SK-N-SH (cell line): Measurements from ENCODE around the gene ZCCHC10. TPM values are rescaled to one million over a fixed set of nuclear protein-coding genes. Genes with fewer than 3 reads are reported as not detected.

ENCODE experiments used
- ELF1 ChIP-seq: IDR thresholded peaks from 2 replicates; pipeline ENCODE4 v1.4.0; 2012
- EP300 ChIP-seq, 2 experiments: IDR thresholded peaks; 2 replicates each; pipeline versions ENCODE4 v1.4.0 to v1.6.1; 2012; ENCODE audit warnings: borderline replicate concordance in 1 of 2, low read depth in 1 of 2, low read length in 1 of 2
- GABPA ChIP-seq: IDR thresholded peaks from 2 replicates; pipeline ENCODE4 v1.4.0; 2012; ENCODE audit warnings: low read depth, mild to moderate bottlenecking
- GATA2 ChIP-seq: sonication (generic); formaldehyde crosslinking; IDR thresholded peaks from 2 replicates; pipeline ENCODE4 v1.5.0; 2020; ENCODE audit warnings: mild to moderate bottlenecking, missing genetic modification reagents
- NRF1 ChIP-seq: IDR thresholded peaks from 2 replicates; pipeline ENCODE4 v1.6.1; 2012; ENCODE audit warnings: low read depth, mild to moderate bottlenecking, low read length
- POLR2AphosphoS5 ChIP-seq: IDR thresholded peaks from 2 replicates; pipeline ENCODE4 v1.6.1; 2012; ENCODE audit warnings: low read depth, low read length
- RAD21 ChIP-seq: IDR thresholded peaks from 2 replicates; pipeline ENCODE4 v1.6.1; 2012; ENCODE audit warnings: mild to moderate bottlenecking, low read length
- RCOR1 ChIP-seq: fragments of 150-350 bp; IDR thresholded peaks from 2 replicates; pipeline ENCODE4 v1.6.1; 2017; ENCODE audit warnings: antibody characterized with exemption, low read length
- RFX5 ChIP-seq: IDR thresholded peaks from 2 replicates; pipeline ENCODE4 v1.6.1; 2012; ENCODE audit warnings: mild to moderate bottlenecking, improper control_type of control experiment, low read length
- RXRA ChIP-seq: IDR thresholded peaks from 2 replicates; pipeline ENCODE4 v1.4.0; 2012; ENCODE audit warnings: low read depth, mild to moderate bottlenecking, borderline replicate concordance
- SIN3A ChIP-seq: IDR thresholded peaks from 2 replicates; pipeline ENCODE4 v1.6.1; 2012; ENCODE audit warnings: low read depth, mild to moderate bottlenecking, low read length, moderate library complexity, borderline replicate concordance
- SMC3 ChIP-seq: IDR thresholded peaks from 2 replicates; pipeline ENCODE4 v1.6.1; 2012; ENCODE audit warnings: low read depth, low read length, improper control_type of control experiment
- TAF1 ChIP-seq: IDR thresholded peaks from 2 replicates; pipeline ENCODE4 v1.6.1; 2012; ENCODE audit warnings: low read depth, mild to moderate bottlenecking, low read length, moderate library complexity, borderline replicate concordance
- TCF12 ChIP-seq: IDR thresholded peaks from 2 replicates; pipeline ENCODE4 v1.4.0; 2012
- TEAD4 ChIP-seq: IDR thresholded peaks from 2 replicates; pipeline ENCODE4 v1.4.0; 2012; ENCODE audit warnings: mild to moderate bottlenecking, borderline replicate concordance; ENCODE audit not compliant: insufficient read depth
- YY1 ChIP-seq: IDR thresholded peaks from 2 replicates; pipeline ENCODE4 v1.4.0; 2012; ENCODE audit warnings: low read depth, mild to moderate bottlenecking
- polyA plus RNA-seq, 3 experiments: library from polyadenylated mRNA; depleted of rRNA; stranded (reverse); fragments of >200 nt; gene quantifications; 2 replicates each; pipeline ENCODE4 v1.2.3, GENCODE V29; 2012
- TF ChIP-seq, protein P1 (sequence below): IDR thresholded peaks from 2 replicates; pipeline ENCODE4 v1.4.0; 2012; ENCODE audit warnings: low read depth
- TF ChIP-seq, protein P2 (sequence below): IDR thresholded peaks from 2 replicates; pipeline ENCODE4; 2012
- TF ChIP-seq, protein P3 (sequence below): IDR thresholded peaks from 2 replicates; pipeline ENCODE4 v1.4.0; 2012; ENCODE audit warnings: low read depth, borderline replicate concordance
- TF ChIP-seq, protein P4 (sequence below): IDR thresholded peaks from 2 replicates; pipeline ENCODE4 v1.4.0; 2012; ENCODE audit warnings: low read depth, borderline replicate concordance
- TF ChIP-seq, protein P5 (sequence below): fragments of 200-600 bp; sonication (generic); IDR thresholded peaks from 2 replicates; pipeline ENCODE4 v1.6.1; 2017; ENCODE audit warnings: antibody characterized with exemption, mild to moderate bottlenecking, moderate library complexity

ZCCHC10 gene
- polyA plus RNA-seq, 1 of the 3 experiments (the other 2 are of a cell fraction) = 28.4 TPM

DNA sequence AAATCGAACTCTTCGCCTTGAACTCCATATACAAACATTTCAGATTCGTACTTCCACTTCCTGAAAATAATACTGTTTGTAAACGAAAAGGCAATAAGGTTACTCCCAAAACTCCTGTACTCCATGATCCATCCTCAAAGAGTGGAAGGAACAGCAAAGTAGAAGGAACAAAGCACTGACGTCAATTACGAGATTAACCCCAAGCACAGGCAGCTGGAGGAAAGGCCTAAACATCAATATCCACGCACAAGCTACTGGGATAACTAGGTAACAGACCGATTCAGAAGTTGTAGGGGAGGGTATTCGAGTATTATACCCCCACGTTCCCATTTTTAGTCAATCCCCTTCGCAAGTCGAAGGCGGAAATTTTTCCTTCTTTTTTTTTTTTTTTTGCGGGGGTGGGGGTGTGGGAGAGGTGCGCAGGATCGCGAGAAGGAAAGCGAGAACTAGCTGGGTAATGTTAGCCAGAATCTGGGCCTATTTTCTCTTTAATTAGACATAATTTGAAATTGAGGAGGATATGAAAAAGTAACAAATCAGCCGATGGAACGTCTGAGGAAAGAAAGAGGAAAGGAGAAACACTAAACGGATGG is 63.8 kb downstream of the ZCCHC10 start (continued):
- TF ChIP-seq, protein P1, sequence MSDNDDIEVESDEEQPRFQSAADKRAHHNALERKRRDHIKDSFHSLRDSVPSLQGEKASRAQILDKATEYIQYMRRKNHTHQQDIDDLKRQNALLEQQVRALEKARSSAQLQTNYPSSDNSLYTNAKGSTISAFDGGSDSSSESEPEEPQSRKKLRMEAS = peak; percentile 17; the same call in 1 of the 2 replicates
- TF ChIP-seq TCF12 = no peak
- TF ChIP-seq, protein P2, sequence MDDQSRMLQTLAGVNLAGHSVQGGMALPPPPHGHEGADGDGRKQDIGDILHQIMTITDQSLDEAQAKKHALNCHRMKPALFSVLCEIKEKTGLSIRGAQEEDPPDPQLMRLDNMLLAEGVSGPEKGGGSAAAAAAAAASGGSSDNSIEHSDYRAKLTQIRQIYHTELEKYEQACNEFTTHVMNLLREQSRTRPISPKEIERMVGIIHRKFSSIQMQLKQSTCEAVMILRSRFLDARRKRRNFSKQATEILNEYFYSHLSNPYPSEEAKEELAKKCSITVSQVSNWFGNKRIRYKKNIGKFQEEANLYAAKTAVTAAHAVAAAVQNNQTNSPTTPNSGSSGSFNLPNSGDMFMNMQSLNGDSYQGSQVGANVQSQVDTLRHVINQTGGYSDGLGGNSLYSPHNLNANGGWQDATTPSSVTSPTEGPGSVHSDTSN = no peak
- no peak for TF ChIP-seq YY1
- TF ChIP-seq, protein P3, sequence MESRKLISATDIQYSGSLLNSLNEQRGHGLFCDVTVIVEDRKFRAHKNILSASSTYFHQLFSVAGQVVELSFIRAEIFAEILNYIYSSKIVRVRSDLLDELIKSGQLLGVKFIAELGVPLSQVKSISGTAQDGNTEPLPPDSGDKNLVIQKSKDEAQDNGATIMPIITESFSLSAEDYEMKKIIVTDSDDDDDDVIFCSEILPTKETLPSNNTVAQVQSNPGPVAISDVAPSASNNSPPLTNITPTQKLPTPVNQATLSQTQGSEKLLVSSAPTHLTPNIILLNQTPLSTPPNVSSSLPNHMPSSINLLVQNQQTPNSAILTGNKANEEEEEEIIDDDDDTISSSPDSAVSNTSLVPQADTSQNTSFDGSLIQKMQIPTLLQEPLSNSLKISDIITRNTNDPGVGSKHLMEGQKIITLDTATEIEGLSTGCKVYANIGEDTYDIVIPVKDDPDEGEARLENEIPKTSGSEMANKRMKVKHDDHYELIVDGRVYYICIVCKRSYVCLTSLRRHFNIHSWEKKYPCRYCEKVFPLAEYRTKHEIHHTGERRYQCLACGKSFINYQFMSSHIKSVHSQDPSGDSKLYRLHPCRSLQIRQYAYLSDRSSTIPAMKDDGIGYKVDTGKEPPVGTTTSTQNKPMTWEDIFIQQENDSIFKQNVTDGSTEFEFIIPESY = peak; percentile 92
- peak; percentile 15; the same call in 1 of the 2 replicates for TF ChIP-seq TAF1
- peak; percentile 36; the same call in 1 of the 2 replicates for TF ChIP-seq SIN3A
- TF ChIP-seq ELF1 = no peak
- TF ChIP-seq GABPA = no peak
- no peak for TF ChIP-seq RFX5
- TF ChIP-seq, protein P4, sequence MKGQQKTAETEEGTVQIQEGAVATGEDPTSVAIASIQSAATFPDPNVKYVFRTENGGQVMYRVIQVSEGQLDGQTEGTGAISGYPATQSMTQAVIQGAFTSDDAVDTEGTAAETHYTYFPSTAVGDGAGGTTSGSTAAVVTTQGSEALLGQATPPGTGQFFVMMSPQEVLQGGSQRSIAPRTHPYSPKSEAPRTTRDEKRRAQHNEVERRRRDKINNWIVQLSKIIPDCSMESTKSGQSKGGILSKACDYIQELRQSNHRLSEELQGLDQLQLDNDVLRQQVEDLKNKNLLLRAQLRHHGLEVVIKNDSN = no peak
- TF ChIP-seq GATA2 (CRISPR knock-in tag) = no peak
- TF ChIP-seq POLR2AphosphoS5 = no peak
- TF ChIP-seq TEAD4 = no peak
- no peak; the same call in 1 of the 2 replicates for TF ChIP-seq RCOR1
- TF ChIP-seq SMC3 = no peak
- no peak for TF ChIP-seq RXRA
- TF ChIP-seq, protein P5, sequence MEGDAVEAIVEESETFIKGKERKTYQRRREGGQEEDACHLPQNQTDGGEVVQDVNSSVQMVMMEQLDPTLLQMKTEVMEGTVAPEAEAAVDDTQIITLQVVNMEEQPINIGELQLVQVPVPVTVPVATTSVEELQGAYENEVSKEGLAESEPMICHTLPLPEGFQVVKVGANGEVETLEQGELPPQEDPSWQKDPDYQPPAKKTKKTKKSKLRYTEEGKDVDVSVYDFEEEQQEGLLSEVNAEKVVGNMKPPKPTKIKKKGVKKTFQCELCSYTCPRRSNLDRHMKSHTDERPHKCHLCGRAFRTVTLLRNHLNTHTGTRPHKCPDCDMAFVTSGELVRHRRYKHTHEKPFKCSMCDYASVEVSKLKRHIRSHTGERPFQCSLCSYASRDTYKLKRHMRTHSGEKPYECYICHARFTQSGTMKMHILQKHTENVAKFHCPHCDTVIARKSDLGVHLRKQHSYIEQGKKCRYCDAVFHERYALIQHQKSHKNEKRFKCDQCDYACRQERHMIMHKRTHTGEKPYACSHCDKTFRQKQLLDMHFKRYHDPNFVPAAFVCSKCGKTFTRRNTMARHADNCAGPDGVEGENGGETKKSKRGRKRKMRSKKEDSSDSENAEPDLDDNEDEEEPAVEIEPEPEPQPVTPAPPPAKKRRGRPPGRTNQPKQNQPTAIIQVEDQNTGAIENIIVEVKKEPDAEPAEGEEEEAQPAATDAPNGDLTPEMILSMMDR = no peak
- no peak for TF ChIP-seq EP300 (IDR thresholded peaks at IDR 0.05; ENCODE audit: borderline replicate concordance in 1 of 2, low read depth in 1 of 2, low read length in 1 of 2)
- TF ChIP-seq NRF1 = 0 out of 2 replicates have a peak, but pooled peaks have one; percentile 4
- no peak for TF ChIP-seq RAD21
